Suprapubic skin (tissue), 4 donors: ENCODE data around the gene ABCC1. TPM values are rescaled to one million over a fixed set of nuclear protein-coding genes. Genes with fewer than 3 reads are reported as not detected.

ENCODE experiments used
- DNase-seq, 2 donors: peaks; one replicate each; pipeline ENCODE4 v3.0.0-alpha.2; 2019; ENCODE audit warnings: low spot score in 2 of 2
- H3K27ac ChIP-seq: fragments of 200-600 bp; sonication (generic); one replicate; pipeline ENCODE4 v1.5.1; 2019
- H3K27me3 ChIP-seq: fragments of 200-600 bp; sonication (generic); one replicate; pipeline ENCODE4 v1.5.1; 2019
- H3K36me3 ChIP-seq: fragments of 200-600 bp; sonication (generic); one replicate; pipeline ENCODE4 v1.5.1; 2019
- H3K4me1 ChIP-seq: fragments of 200-600 bp; sonication (generic); one replicate; pipeline ENCODE4 v1.5.1; 2019
- H3K4me3 ChIP-seq: fragments of 200-600 bp; sonication (generic); one replicate; pipeline ENCODE4 v1.5.1; 2019; ENCODE audit warnings: mild to moderate bottlenecking
- H3K9me3 ChIP-seq: fragments of 200-600 bp; sonication (generic); one replicate; pipeline ENCODE4 v1.5.1; 2019
- CTCF ChIP-seq, 2 donors: fragments of 200-600 bp in 1 of 2; fragments of 450-650 bp in 1 of 2; sonication (generic) in 1 of 2; IDR thresholded peaks; one replicate each; pipeline ENCODE4 v1.5.1; 2016 to 2019; ENCODE audit warnings: antibody characterized with exemption in 2 of 2, mild to moderate bottlenecking in 1 of 2, moderate library complexity in 1 of 2
- EP300 ChIP-seq: sonication (generic); formaldehyde crosslinking; IDR thresholded peaks from one replicate; pipeline ENCODE4 v1.6.1; 2017; ENCODE audit warnings: antibody characterized with exemption
- POLR2A ChIP-seq, 2 donors: fragments of 450-650 bp; IDR thresholded peaks; one replicate each; pipeline ENCODE4 v1.6.1; 2017; ENCODE audit warnings: antibody characterized with exemption in 2 of 2, mild to moderate bottlenecking in 2 of 2, moderate library complexity in 2 of 2
- POLR2AphosphoS5 ChIP-seq, 3 donors: sonication (generic); formaldehyde crosslinking; IDR thresholded peaks; one replicate each; pipeline ENCODE4 v1.6.1; 2017; ENCODE audit warnings: antibody characterized with exemption in 3 of 3
- WGBS: methylation state at CpG from one replicate; pipeline ENCODE4 v1.1.5; 2018; 5-methylcytosine and 5-hydroxymethylcytosine counted together
- total RNA-seq, 4 donors: library from RNA; depleted of rRNA; stranded (reverse); fragments of >200 nt; gene quantifications; one replicate each; pipeline ENCODE4 v1.1.0, GENCODE V29; 2016

ABCC1 gene
- total RNA-seq, 4 donors from 2014 or later: 22.1 to 37.4 (median 27.2) TPM

DNA sequence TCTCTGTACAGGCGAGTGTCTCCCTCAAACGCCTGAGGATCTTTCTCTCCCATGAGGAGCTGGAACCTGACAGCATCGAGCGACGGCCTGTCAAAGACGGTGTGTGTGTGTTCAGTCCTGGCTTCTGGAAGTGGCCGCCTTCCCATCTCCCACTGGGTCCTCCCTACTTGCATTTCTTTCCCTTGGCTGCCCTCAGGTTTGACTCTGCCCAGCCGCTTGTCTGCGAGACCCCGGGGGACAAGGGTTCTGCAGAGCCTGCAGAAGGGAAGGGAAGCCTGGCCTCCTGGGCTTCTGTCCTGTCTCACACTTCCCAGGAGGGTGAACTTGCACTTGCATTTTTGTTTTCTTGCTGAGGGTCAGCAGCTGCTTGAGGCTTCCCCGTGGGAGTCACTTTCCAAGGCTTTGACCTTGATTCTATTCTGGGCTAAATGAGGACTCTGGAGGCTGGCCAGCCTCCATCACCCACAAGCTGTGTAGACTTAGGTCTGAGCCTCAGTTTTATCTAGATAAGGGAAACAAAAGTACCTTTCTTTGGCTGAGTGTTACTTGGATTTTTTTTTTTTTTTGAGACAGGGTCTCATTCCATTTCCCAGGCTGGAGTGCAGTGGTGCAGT is 122.3 kb downstream of the ABCC1 start:
- 72% methylated on average over 11 of the region's 11 CpGs for WGBS
- no peaks in the 10 kb centered on the region for H3K27me3 ChIP-seq
- H3K4me3 ChIP-seq: no peak overlapping the region
- H3K36me3 ChIP-seq: peaks cover 53% of the 10 kb centered on the region
- no peak overlapping the region for H3K27ac ChIP-seq
- H3K9me3 ChIP-seq: no peaks in the 10 kb centered on the region
- no peak for TF ChIP-seq POLR2A (IDR thresholded peaks at IDR 0.05)
- no peak for TF ChIP-seq POLR2AphosphoS5 (IDR thresholded peaks at IDR 0.05)
- TF ChIP-seq EP300: no peak
- TF ChIP-seq CTCF (IDR thresholded peaks at IDR 0.05): no peak
- no peak for DNase-seq
- no peaks in the 10 kb centered on the region for H3K4me1 ChIP-seq

DNA sequence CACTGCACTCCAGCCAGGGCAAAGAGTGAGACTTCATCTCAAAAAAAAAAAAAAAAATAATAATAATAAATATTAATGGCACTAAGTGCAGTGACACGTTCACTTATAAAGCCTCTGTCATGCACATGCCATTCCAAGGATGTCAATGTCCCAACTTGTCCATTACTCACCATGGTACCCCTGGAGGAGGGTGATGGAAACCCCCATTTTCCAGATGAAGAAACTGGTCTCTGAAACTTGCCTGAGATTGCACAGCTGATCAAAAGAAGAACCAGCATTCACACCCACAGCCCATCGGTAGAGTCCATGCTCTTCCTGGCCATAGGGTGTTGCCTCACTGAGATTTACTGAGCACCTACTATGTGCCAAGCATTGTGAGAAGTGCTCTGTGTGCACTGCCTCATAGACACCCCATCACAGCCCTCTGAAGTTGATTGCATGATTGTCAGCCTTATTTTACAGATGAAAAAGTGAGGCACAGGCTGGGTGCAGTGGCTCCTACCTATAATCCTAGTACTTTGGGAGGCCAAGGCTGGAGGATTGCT is 123.7 kb downstream of the ABCC1 start:
- DNase-seq: no peak
- H3K27me3 ChIP-seq: no peaks in the 10 kb centered on the region
- no peaks in the 10 kb centered on the region for H3K9me3 ChIP-seq
- WGBS: 49% methylated on average over 2 of the region's 2 CpGs
- no peak overlapping the region for H3K27ac ChIP-seq
- TF ChIP-seq CTCF (IDR thresholded peaks at IDR 0.05): no peak
- TF ChIP-seq POLR2A (IDR thresholded peaks at IDR 0.05): no peak
- no peak for TF ChIP-seq POLR2AphosphoS5 (IDR thresholded peaks at IDR 0.05)
- no peak for TF ChIP-seq EP300
- no peak overlapping the region for H3K4me3 ChIP-seq
- no peaks in the 10 kb centered on the region for H3K4me1 ChIP-seq
- H3K36me3 ChIP-seq: peaks cover 61% of the 10 kb centered on the region

GRCh38 chr16:16073891-16074881 is 124.8 kb downstream of the ABCC1 start:
- Histone ChIP-seq H3K27me3 (no peaks in the 10 kb centered on the region), H3K4me3 (no peak overlapping the region), H3K4me1 (no peaks in the 10 kb centered on the region), H3K36me3 (peaks cover 71% of the 10 kb centered on the region), H3K9me3 (no peaks in the 10 kb centered on the region), H3K27ac (no peak overlapping the region)
- 76% methylated on average over 17 of the region's 19 CpGs for WGBS
- DNase-seq: no peak
- TF ChIP-seq EP300 (no peak), POLR2A (IDR thresholded peaks at IDR 0.05) (no peak), POLR2AphosphoS5 (IDR thresholded peaks at IDR 0.05) (no peak), CTCF (IDR thresholded peaks at IDR 0.05) (no peak)

DNA sequence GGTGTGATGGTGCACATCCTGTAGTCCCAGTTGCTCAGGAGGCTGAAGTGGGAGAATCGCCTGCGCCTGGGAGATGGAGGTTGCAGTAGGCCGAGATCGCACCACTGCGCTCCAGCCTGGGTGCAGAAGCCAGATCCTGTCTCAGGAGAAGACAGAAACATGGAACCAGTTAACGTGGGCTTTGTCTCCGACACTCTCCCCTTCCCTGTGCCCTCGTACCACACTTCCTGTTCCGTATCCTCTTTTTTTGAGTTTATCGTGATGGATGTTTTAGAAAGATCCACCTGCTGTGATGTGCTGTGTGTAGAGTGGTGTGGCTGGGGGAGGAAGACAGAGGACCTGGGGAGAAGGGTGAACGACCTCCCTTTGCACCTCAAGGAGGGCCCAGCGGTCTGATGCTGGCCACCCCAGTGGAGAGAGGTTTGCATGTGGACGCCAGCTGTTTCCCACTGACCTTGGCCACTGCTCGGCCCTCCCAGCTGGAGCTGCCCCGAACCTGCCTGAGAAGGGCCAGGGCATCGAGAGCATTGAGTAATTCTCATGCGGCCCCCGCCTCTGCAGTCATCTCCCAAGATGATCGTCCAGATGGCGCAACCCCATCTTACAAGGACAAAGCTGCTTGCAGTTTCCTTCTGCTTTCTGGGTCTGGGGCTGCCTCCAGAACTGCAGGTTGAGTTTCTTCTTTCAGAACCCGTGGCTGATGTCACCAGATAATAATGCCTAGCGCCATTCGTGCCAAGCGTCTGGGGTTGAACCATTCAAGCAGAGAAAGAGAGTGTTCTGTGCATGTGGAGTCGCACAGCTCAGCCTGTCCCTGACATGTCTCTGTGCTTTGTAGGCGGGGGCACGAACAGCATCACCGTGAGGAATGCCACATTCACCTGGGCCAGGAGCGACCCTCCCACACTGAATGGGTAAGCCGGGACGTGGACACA is 126.3 kb downstream of the ABCC1 start:
- 86% methylated on average over 30 of the region's 31 CpGs for WGBS
- Histone ChIP-seq H3K4me3 (no peak overlapping the region), H3K36me3 (peaks cover 76% of the 10 kb centered on the region), H3K27ac (no peak overlapping the region), H3K4me1 (no peaks in the 10 kb centered on the region), H3K9me3 (no peaks in the 10 kb centered on the region), H3K27me3 (no peaks in the 10 kb centered on the region)
- TF ChIP-seq POLR2AphosphoS5 (IDR thresholded peaks at IDR 0.05) (no peak), EP300 (no peak), CTCF (IDR thresholded peaks at IDR 0.05) (no peak), POLR2A (IDR thresholded peaks at IDR 0.05) (no peak)
- DNase-seq: peak; percentile 81 to 82
